Right atrium auricular region (tissue), 2 donors: Measurements from ENCODE around the gene RGSL1. TPM values are rescaled to one million over a fixed set of nuclear protein-coding genes. Genes with fewer than 3 reads are reported as not detected.

Experiments
- DNase-seq: peaks from one replicate; pipeline ENCODE4 v3.0.0-alpha.2; 2019; ENCODE audit warnings: low spot score
- H3K27ac ChIP-seq, 2 donors: fragments of 200-600 bp; sonication (generic); 1 replicate in 1 of 2; 2 replicates in 1 of 2; pipeline ENCODE4 v1.5.1; 2016 to 2019
- H3K27me3 ChIP-seq, 2 donors: fragments of 200-600 bp; sonication (generic); one replicate each; pipeline versions ENCODE4 v1.5.1 to v1.6.0; 2017 to 2019
- H3K36me3 ChIP-seq: fragments of 200-600 bp; sonication (generic); one replicate; pipeline ENCODE4 v1.5.1; 2016
- H3K4me1 ChIP-seq, 2 donors: fragments of 200-600 bp; sonication (generic); one replicate each; pipeline versions ENCODE4 v1.5.1 to v1.6.0; 2017 to 2019
- H3K4me3 ChIP-seq, 2 donors: fragments of 200-600 bp; sonication (generic); 1 replicate in 1 of 2; 2 replicates in 1 of 2; pipeline ENCODE4 v1.5.1; 2017 to 2019; ENCODE audit warnings: mild to moderate bottlenecking in 1 of 2, moderate library complexity in 1 of 2
- H3K9me3 ChIP-seq, 2 donors: fragments of 200-600 bp; sonication (generic); one replicate each; pipeline ENCODE4 v1.5.1; 2019
- CTCF ChIP-seq, 2 donors: fragments of 200-600 bp; sonication (generic); IDR thresholded peaks; one replicate each; pipeline ENCODE4 v1.5.1; 2019; ENCODE audit warnings: antibody characterized with exemption in 2 of 2
- total RNA-seq, 2 donors: library from RNA; depleted of rRNA; stranded (reverse); fragments of >200 nt; gene quantifications; one replicate each; pipeline ENCODE4 v1.1.0, GENCODE V29; 2016

Gene RGSL1
- total RNA-seq, 2 donors from 2014 or later = not detected

- Histone ChIP-seq H3K27me3 (no peaks in the 10 kb centered on the region), H3K4me1 (peaks cover 0 to 11% of the 10 kb centered on the region in 2 donors), H3K27ac (no peak overlapping the region), H3K36me3 (no peaks in the 10 kb centered on the region), H3K9me3 (peaks cover 0 to 12% of the 10 kb centered on the region in 2 donors), H3K4me3 (no peak overlapping the region)
- TF ChIP-seq CTCF (IDR thresholded peaks at IDR 0.05) = no peak
- DNase-seq = no peak
Observed at GRCh38 chr1:182408435-182409075, 41.4 kb upstream of the RGSL1 start.

- Histone ChIP-seq H3K36me3 (no peaks in the 10 kb centered on the region), H3K27me3 (no peaks in the 10 kb centered on the region), H3K9me3 (peaks cover 0 to 12% of the 10 kb centered on the region in 2 donors), H3K4me3 (no peak overlapping the region), H3K4me1 (peaks cover 0 to 11% of the 10 kb centered on the region in 2 donors), H3K27ac (no peak overlapping the region)
- no peak for TF ChIP-seq CTCF (IDR thresholded peaks at IDR 0.05)
- no peak for DNase-seq
Observed at GRCh38 chr1:182410138-182410537, 39.8 kb upstream of the RGSL1 start.

- Histone ChIP-seq H3K9me3 (peaks cover 0 to 5% of the 10 kb centered on the region in 2 donors), H3K4me3 (no peak overlapping the region), H3K36me3 (no peaks in the 10 kb centered on the region), H3K27me3 (no peaks in the 10 kb centered on the region), H3K4me1 (peaks cover 0 to 11% of the 10 kb centered on the region in 2 donors), H3K27ac (peak overlapping the region in 1 of 2 donors; percentile 44)
- TF ChIP-seq CTCF (IDR thresholded peaks at IDR 0.05) = no peak
- DNase-seq = no peak
Observed at GRCh38 chr1:182410620-182411273, 39.2 kb upstream of the RGSL1 start.

- Histone ChIP-seq H3K4me1 (peaks cover 0 to 11% of the 10 kb centered on the region in 2 donors), H3K36me3 (no peaks in the 10 kb centered on the region), H3K27me3 (no peaks in the 10 kb centered on the region), H3K27ac (no peak overlapping the region), H3K9me3 (no peaks in the 10 kb centered on the region), H3K4me3 (no peak overlapping the region)
- TF ChIP-seq CTCF (IDR thresholded peaks at IDR 0.05) = no peak
- no peak for DNase-seq
Observed at GRCh38 chr1:182413486-182413885, 36.5 kb upstream of the RGSL1 start.

GRCh38 chr1:182413969-182414368, 36.0 kb upstream of the RGSL1 start:
- TF ChIP-seq CTCF (IDR thresholded peaks at IDR 0.05) = no peak
- Histone ChIP-seq H3K27ac (no peak overlapping the region), H3K27me3 (no peaks in the 10 kb centered on the region), H3K9me3 (no peaks in the 10 kb centered on the region), H3K36me3 (no peaks in the 10 kb centered on the region), H3K4me1 (peaks cover 0 to 11% of the 10 kb centered on the region in 2 donors), H3K4me3 (no peak overlapping the region)
- no peak for DNase-seq
